ENCODE results near the gene KRT36. TPM values are rescaled to one million over a fixed set of nuclear protein-coding genes. Genes with fewer than 3 reads are reported as not detected.

KRT36 gene
- polyA plus RNA-seq, 1 donor: not detected

DNA sequence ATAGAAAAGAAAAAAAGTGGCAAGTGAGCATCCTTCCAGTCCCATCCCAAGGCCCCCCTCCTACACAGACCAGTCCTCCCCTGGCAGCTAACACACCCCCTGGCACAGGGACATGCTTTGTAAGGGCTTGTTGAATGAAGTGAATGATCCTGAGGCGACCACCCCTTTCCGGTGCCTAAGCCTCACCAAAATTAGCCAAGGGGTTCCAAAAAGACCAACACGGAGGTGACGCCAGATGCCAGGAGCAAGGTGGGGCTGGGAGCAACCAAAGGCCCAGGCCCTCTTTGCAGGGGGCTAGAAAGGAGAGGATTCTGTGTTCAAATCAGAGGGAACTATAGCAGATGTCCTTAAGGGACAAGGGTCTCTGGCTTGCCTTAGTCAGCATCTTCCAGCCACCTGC is 14.3 kb downstream of the KRT36 start:
- no peak for DNase-seq

DNA sequence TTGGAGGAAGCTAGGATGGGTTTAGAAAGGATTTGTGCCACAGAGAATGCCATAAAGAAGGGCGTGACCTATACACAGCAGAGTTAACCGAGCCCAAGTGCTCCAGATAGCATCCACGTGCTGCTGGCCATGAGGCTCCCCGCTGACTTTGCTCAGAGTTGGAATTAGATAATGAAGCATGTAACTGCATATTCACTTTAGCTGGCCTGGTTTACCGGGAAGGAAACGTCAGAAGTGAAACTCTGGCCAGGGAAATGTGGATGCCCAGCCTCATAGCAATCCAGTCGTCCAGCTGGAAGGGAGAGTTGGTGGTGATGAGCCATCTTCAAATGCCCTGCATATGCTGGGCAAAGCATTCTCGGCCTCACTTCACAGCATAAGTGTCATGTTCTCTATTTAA is 14.8 kb downstream of the KRT36 start:
- DNase-seq: no peak

DNA sequence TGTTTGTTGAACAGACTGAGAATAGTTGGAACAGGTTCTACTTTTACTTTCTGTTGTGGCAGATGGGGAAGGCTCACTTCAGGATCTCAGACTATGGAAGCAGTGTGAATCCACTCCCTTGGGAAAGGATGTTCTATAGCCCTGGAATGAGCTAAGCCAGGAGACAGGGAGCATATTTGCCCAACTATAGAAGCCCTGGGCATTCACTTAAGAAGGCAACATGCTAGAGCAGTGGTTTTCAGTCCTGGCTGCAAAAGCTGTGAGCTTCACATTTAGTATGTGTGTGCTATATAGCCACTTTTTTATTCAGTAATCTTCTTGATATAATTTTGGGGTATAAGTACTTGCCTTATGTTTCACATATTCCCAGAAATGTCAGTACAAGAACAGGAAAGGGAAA is 21.4 kb downstream of the KRT36 start:
- DNase-seq: no peak

DNA sequence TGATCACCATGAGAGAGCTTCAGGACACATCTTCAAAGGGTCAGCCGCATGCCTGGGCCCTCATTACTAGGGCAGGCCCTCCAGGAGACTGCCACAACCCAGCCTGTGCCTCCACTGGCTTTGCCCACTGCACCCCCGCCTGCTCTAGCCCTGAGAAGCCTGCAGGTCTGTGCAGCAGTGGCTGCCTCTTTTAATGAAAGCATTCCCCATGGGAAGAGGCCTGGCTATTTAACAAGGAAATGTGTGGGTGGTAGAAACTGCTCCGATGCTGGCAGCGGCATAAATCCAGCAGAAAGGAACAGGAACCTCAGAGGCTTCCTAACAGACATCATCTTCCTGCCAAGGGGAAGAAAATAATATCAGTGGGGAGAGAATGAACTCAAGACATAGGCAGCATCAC is 22.1 kb downstream of the KRT36 start:
- no peak for DNase-seq

DNA sequence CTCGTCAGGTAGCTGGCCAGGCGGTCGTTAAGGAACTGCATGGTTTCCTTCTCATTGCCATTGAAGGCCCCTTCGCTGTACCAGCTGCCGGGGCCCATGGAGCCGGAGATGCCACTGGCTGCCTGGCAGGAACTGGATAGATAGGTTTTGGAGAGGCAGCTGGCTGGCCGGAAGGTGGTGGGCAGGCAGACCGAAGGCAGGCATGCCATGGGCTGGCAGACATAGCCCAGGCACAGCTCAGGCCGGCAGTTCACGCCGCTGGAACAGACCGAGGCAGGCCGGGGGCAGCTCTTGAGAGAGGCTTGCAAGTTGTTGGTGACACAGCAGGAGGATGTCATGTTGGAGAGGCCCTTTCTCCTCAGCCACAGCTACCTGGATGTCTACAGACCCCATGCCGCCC is 22.7 kb downstream of the KRT36 start, which contains the start of gene KRT32:
KRT32 (minus strand) TSS at position 399 of the 400 bp plus-strand sequence; CDS start at position 338, 61 bp downstream.
- no peak for DNase-seq

DNA sequence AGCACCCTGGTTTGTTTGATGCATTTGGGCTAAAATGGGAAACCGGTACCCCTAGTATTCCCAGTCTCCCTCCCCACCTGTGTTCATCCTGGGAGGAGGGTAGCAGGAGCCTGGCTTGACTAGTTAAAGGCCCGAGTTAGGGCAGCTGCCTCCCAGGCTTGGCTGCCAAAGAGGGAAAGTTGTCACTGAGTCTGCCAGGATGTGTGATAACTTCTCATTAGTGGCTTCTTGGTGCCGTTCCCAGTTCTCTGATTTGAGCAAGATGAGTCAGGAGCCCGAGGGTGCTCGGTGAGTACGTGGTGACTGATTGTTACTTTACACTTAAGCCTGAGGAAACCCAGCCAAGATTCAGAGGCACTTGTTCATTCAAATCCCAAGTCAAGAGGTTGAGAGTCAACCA is 25.0 kb downstream of the KRT36 start:
- no peak for DNase-seq

DNA sequence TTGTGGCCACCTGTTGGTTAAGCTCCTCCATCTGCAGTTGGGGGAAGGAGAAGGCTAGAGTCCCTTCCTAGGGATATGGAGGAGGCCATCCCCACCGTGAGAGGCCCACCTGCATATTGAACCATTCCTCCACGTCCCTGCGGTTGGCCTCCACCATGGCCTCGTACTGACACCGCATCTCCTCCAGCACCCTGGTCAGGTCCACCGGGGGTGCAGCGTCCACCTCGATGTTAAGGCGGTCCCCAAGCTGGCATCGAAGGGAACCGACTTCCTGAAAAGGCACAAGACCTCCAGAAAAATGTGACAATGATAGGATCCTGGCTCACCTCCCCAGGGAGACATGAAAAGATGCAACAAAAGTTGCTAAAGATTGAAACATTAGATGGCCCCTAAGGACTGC is 25.5 kb downstream of the KRT36 start:
- no peak for DNase-seq

DNA sequence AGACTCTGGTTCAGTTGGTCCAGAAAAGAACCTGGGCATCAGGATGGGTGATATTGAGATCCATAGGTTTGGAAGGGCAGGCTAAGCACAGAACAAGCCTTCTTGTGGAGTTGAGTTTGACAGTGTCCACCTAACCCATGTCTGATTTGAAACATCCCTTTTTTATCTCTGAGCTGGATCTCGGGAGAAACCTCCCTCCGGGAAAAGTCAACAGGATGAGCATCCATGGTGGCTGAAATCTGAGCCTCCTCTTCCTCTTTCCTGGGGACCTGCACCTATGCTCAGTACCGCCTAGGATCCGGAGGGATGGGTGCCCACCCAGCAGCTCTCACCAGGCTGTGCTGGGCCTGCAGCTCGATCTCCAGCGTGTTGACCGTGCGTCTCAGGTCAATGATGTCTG is 26.0 kb downstream of the KRT36 start:
- no peak for DNase-seq

DNA sequence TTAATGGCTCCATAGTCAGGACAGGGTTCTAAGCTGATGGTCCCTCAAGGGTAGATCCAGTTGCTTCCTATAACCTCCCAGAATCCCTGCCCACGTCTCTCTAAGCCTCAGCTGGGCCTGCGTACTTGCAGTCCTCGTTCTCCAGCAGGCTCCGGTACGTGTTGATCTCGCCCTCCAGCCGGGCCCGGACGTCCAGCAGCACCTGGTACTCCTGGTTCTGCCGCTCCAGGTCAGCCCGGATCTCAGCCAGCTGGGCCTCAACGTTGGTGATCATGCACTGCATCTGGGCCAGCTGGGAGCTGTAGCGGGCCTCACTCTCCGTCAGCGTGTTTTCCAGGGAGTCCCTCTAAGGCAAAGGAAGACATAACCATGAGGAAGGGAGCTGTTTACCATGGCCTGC is 27.0 kb downstream of the KRT36 start:
- no peak for DNase-seq

DNA sequence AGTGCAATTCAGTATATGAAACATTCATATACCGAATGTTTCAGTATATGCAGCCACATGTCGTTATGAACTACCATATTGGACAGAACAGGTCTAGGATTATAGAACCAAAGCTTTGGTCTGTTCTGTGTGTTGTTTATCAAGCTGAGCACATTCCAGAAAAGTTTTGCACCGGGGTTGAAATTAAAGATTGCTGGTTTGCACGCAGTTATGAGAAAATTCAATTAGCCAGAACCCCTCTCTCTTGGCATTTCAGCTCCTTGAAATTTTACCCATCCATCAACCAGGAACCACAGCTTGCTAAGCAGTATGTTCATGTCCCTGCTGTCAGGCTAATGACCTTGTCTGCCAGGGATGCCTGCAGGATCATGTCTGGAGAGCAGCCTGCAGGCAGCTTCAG is 32.0 kb downstream of the KRT36 start:
- no peak for DNase-seq

DNA sequence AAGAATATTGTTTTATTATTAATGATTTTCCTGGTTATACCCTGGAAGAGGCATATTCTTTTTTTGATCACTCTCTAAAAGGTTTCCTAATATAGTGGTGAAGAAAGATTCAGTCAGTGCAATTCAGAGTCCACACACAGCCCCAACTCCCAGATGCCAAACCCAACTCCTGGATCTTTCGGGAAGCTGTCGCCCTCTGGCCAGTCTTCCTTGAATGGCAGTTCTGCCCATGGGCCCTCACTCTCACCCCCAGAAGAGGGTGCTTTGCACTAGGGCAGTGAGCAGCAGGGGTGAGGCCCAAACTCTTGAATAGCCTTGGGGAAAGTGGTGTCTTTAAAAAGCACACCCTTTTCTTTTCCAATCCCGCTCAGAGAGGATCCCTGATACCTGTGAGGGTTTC is 33.5 kb downstream of the KRT36 start:
- no peak for DNase-seq

DNA sequence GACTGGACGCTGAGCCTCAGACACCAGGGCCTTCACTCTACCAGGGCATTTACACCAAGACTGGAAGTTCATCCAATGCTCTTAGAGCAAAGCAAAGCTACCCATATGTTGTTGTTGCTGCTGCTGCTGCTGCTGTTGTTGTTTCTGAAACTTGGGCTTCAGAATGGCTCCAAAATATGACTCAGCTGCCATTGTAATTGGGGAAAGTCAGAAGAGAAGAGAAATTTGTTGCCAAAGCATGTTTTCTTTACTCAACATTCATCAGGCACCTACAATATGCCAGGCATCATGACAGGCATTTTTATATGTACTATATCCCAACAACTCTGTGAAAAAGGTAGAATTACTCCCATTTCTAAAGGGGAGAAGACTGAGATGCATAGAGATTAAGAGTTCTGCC is 34.5 kb downstream of the KRT36 start:
- DNase-seq: no peak

DNA sequence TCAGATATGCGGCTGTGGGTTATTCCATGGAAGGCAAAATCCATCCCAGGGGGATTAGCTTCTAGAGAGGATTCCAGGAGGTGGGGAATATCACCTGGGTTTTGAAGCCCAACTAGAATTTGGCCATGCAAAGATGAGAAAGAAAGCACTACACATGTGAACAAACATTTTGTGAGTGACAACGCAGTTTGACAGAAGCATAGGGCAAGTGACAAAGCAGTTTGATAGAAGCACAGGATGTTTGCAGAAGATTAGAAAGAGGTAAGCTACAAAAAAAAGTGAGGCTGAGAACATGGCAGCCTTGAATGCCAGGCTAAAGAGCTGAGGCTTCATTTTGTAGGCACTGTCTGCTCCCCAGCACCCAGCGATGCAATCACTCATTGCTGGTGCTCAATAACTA is 36.6 kb downstream of the KRT36 start:
- DNase-seq: no peak

DNA sequence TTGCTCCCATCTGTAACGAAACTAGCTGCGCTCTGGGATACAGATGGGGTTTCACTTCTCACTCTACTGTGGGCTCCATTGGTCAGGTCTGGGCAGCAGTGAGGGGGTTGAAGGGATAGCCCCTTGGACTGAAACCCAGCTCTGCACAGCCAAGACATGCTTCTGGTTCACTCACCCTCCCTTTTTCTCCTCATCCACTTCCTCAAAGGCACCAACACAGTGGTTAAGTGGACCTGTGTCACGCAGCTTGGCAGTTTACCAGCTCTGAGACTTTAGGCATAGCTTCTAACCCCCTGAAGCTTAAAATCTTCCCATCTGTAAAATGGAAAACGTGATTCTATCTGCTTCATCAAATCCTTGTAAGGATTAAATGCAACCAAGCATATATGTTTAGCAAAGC is 37.4 kb downstream of the KRT36 start:
- no peak for DNase-seq

DNA sequence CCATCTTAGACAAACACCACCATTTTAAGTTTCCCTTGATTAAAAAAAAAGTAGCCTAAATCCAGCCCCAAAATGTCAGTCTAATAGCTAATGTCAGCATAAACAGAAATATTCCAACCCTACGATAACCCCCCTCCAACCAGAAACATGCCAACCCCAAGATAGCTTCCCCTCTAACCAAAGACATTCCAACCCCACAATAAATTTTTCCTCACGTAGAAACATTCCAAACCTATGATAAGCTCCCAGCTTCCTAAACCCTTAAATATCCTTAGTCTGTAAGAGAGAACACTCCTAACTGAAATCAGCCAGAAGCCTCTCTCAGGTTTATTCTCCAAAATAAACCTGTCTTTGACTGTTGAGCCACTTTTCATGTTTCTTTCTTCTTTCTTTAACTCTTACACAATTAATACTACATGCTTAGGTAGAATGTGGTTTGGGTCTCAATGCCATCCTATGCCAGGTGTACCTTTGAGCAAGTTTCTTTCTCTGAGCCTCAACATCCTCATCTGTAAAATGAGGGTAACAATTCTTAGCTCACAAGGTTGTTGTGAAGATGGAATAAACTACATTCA is 38.5 kb downstream of the KRT36 start:
- no peak for DNase-seq

DNA sequence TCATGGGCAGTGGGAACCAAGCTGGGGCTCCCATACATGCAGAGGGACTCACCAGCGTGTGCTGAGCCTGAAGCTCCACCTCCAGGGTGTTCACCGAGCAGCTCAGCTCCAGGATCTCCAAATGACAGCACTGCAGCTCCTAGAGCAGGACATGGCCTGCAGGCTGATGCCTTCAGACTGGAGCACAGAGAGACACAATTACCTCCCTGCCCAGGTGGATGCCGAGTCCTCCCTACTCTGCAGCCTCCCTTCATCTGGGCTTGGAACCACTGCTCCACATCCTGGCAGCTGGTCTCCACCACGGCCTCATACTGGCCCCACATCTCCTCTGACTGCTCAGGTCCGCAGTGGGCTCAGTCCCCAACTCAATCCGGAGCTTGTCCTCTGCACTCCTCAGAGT is 40.7 kb downstream of the KRT36 start:
- no peak for DNase-seq

DNA sequence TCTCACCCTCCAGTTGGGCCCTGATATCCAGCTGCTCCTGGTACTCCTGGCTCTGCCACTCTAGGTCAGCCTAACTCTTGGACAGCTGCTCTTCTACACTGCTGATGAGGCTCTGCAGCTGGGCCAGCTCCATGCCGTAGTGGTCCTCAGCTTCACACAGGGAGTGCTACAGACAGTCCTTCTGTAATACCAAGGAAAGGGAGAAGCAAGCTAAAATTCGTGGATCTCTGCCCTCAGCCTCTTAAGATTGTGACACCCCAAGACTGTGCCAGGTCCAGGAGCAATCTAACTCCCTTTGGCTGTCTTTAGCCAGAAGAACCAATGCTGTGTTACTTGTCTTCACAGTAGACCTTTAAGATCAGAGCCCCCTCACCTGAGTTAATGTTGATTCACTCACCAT is 41.2 kb downstream of the KRT36 start:
- no peak for DNase-seq

DNA sequence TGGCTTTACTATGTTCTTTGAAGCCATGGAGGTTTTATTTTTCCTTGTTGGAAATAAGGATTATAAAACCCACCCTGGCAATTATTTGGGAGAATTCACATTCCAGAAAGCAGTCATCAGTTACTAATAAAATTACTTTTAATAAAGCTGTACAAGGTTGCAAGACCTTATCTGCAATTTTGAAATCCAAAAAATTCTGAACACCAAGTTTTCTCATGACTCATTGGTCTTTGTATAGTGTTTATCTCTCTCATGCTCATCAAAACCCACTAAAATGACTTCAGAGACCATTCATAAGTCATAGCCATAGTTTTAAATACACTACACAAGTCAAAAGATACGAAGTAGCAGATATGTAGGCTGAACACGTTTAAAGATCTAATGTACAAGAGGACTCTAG is 42.9 kb downstream of the KRT36 start:
- no peak for DNase-seq

DNA sequence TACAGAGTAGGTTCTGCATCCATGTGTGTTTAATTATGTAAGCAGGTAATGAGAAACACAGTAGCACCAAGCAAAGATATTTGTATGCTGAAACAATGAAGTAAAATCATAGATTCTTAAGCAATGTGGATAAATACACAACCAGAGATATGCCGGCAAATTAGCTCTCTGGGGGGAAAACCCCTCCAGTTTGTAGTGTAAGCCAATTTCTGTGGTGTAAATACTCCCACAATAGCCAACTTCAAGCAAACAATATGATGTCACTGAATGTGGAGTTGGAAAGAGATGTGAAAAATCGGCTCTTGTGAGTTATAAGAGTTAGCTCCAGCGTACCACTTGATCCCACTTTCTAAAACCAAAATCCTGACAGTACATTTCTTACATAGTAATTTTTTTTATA is 45.1 kb downstream of the KRT36 start:
- no peak for DNase-seq

DNA sequence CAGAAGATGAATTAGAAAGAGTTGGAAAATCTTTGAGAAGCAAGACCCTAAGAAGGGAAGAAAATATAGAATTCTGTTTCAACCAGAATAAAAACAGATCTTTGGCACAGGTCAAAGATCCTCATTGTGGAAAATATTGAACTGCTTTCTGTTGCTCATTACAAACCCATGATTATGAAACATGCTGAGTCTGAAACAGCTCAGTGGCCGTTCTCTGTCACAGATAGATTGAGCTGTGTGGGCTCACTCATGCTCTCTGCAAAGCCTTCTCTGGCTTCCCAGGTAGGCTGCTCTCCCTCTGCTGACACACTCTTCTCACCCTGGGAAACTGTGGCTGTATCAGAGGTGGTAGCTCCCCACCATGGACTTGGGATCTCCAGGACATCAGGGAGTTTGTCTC is 45.5 kb downstream of the KRT36 start:
- DNase-seq: no peak

DNA sequence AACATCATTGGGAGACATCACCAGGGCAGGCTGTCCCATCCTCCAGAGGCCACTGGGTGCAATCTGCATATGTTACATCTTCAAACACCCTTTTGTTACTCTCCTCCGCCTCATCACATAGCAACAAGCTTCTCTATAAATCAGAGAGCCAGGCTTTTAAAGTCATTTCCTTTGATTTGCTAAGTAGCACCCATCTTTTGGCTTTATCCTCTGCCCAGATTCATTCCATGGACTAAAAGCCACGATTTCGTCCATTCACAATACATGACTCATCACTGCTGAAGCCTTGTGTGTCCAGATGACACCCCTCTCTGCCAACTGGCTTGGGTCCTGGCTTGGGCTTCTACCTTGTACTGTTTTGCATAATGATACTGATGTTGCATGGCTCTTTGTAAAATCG is 47.0 kb downstream of the KRT36 start:
- DNase-seq: no peak

DNA sequence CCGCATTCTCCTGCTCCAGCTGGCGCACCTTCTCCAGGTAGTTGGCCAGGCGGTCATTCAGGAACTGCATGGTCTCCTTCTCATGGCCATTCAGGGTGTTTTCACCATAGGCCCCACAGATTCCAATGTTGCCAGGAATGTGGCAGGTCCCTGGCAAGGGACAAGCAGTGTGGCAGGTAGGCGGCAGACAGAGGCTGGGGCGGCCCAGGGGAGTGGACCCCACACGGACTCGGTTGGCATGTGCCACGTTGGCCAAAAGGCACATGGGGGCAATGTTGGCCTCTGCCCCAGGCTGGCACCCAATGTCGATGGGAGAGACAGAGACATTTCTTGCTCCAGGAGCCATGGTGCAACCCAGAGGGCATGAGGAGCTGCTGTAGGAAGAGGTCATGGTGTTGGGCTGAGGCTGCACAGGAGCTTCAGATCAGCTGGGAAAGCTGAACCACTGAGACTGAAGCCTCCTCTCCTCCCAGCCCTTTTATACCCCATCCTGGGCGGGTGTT is 49.1 kb downstream of the KRT36 start, which contains the start of gene KRT38:
KRT38 (minus strand) TSS at position 453 of the 503 bp plus-strand sequence; CDS start at position 391, 62 bp downstream.
- DNase-seq: no peak

DNA sequence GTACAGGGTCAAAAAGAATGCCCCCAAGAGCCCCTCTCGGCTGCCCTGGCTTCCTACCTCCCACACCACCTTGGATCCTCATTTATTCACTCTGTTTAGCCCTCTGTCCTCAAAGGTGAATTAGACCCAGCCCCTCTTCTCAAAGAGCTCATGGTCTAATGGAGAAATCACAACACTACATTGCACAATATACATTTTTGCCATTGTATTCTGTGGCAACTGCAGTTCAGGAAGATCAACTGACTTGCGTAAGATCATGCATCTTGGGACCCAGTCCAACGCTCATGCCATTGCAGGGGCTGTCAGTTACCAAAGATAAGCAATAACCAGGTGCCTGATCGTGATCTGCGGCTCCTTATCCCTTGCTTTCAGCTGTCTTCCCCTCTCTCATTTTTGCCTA is 50.3 kb downstream of the KRT36 start:
- DNase-seq: no peak

DNA sequence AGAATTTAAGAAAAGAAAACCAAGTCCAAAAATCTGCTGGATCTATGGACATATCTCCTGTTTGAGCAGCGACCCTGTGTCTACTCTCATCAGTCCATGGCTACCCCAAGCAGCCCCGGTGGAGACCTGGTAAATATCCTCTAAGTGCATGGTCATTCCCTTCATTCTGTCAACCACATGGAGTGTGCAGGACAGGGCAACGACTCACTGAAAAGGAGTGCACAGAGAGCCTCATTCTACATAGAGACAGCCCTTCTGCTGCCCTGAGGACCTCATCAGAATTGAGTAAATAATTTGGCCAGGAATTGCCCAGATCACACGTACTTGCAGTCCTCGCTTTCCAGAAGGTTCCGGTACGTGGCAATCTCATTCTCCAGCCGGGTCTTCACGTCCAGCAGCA is 51.9 kb downstream of the KRT36 start:
- DNase-seq: no peak

DNA sequence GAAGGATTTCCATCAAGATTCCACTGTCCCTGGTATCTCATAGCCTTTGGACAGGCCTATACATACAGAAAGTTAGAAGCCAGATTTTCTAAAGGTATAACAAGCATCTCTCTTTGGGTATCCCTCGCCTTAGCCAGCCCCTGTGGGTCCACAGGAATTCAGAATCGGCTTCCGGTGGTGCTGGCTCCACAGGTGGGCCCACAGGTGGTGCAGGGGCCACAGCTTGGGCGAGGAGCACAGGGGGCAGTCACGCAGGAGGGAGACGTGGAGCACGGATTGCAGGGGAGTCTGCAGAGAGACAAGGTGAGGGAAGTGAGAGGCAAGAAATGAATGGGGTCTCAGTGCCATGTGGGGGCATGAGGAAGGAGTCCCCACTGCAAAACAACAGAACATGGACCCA is 52.5 kb downstream of the KRT36 start:
- DNase-seq: no peak

Data from hindlimb muscle (tissue), 1 donor.